Dedifferentiated amniotic fluid mesenchymal stem cell (primary cell): Measurements from ENCODE around the gene NR3C1.

Source experiments
- DNase-seq: peaks from one replicate; pipeline ENCODE4 v3.0.0-alpha.2; 2016; ENCODE audit errors: extremely low spot score

The NR3C1 gene

DNA sequence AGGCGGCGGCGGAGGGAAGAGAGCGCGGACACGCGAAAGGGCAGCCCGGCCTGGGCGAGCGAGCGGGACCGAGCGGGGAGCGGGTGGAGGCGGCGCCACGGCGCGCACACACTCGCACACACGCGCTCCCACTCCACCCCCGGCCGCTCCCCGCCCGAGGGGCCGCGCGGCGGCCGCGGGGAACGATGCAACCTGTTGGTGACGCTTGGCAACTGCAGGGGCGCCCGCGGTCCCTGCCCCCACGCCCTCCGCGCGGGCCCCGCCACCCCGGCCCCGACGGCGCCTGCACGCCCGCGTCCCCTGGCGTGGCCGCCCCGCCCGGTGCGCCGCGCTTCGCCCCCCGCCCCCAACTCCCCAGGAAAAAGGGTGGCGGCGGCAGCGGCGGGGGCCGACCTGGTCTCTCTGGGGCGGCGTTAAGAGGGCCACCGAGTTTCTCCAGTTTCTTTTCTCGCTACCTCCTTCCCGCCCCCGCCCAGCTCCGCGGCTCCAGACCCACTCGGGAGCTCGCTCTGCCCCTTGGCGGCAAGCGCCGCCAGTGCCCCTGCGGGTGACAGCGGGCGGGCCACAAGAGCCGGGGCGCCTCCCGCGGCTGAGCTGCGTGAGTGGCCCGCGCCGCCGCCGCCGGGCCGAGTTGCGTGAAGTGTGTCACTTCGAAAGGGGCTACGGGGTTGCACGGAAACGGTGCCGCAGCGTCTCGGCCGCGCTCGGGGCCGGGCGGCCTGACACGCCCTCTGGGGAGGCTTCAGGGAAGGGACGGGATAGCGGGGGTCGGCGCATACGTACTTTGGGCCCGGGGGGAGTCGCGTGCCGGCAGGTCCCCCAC, at the start of gene NR3C1:
Gene NR3C1, minus strand, starts transcription at position 94 of the 823 bp plus-strand sequence. CDS start 2,847 bp downstream, outside the sequence.
- peak; percentile 79 for DNase-seq

- peak; percentile 31 for DNase-seq
Measured at GRCh38 chr5:143449772-143450171, 46.3 kb upstream of the NR3C1 start.

DNA sequence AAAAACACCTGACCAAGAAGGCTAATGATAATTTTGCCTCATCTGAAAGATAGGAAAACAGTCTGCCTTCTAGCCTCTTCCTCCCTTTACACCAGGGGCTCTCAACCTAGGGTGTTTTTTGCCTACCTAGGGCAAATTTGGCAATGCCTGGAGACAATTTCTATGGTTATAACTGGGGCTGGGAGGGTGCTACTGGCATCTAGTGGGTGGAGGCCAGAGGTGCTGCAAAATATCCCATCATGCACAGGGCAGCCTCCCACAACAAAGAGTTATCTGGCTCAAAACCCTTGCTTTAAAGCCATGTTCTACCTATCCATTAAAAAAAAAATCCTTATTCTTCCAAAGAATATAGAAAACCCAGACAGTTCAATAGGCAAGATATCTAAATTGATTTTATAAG, 45.0 kb upstream of the NR3C1 start:
- DNase-seq: no peak

DNA sequence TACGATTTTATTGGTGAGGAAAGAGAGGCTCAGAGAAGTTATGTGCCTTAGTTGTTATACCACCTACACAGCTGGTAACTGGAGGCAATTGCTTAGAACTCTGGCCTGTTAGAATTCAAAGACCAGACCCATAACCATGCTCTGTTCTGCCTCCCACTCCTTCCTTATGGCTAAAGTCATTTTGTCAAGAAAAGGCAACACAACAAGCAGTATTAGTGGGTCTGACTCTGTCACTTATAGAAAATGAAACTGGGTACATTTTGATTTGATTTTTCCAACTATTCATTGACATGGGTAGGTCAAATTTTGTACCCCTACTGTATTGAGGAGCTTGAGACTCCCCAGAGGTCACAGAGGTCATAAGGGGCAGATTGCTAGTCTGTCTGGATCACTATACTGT, 44.5 kb upstream of the NR3C1 start:
- no peak for DNase-seq

DNA sequence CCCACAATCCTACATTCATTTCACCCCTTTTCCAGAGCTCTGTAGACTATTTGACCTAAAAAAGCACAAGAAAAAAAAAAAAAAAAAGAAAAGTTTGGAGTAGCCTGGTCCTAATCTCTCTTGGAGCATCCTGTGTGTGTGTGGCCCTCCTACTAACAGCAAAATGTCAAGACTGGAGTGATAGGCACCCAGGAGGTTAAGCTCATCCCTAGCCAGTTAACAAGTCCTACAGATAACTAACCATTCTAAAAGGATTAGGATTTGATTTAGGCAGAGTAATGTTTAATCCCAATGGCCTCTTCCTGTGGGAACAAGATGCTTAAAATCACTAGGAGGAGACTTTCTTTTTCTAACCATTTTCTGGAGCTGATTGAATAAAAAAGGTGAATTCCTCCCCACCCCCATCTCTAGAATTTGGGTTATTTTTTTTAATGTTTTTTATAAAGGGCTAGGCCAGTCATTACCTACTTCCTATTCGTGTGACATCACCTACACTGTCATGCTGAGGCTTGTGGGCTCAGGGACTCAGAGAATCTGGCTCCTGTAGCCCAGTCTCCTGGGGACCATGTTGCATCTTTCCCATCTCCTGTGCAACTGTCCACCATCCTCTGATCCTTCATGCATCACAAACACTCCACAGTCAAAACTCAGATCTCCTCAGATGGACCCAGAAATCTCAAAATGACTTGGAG, 43.2 kb upstream of the NR3C1 start:
- DNase-seq: no peak

DNA sequence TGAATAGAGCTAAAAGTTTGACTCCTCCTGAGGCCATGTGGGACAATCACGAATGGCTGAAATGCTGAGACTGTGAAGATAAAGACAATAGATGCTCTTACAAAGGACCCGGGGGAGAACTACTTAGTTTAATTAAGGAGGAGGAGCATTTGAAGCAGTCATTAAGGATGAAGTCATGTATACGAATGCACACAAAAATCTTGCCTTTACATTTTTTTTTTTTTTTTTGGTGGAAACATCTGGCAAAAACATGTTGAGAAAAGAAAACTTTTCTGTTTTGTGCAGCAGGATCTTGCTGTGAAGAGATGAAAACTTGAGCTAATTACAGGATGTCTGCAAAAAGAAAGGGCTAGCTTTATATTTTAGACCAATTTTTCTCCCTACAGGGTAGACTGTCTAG, 42.3 kb upstream of the NR3C1 start:
- DNase-seq: no peak

GRCh38 chr5:143443330-143443729, 39.8 kb upstream of the NR3C1 start:
- DNase-seq: no peak

DNA sequence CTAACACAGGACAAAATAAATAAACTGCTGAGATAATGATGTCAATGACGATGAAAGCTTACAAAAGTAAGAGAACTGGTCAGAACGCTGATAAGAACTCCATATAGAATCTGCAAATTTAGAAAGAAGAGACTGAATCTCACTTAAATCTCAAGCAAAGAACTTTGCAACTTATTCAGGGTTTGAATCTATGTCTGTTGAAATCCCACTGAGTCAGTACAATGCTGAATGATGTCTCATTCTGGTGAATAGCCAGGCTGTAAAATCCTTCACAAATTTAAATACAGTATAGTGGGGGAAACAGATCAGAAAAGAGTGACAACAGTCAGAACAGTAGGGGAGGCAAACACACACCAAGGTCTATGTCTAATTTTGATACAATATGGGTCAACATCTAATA, 38.9 kb upstream of the NR3C1 start:
- no peak for DNase-seq

GRCh38 chr5:143440448-143441115, 37.1 kb upstream of the NR3C1 start:
- DNase-seq: no peak

GRCh38 chr5:143437666-143438273, 34.3 kb upstream of the NR3C1 start:
- DNase-seq: no peak

- no peak for DNase-seq
Measured at GRCh38 chr5:143436871-143437270, 33.4 kb upstream of the NR3C1 start.

GRCh38 chr5:143435210-143435657, 31.7 kb upstream of the NR3C1 start:
- no peak for DNase-seq

- DNase-seq: no peak
Measured at GRCh38 chr5:143434261-143435209, 31.0 kb upstream of the NR3C1 start.

- no peak for DNase-seq
Measured at GRCh38 chr5:143433670-143434069, 30.2 kb upstream of the NR3C1 start.

GRCh38 chr5:143432658-143433239, 29.3 kb upstream of the NR3C1 start:
- no peak for DNase-seq

- no peak for DNase-seq
Measured at GRCh38 chr5:143431789-143432188, 28.3 kb upstream of the NR3C1 start.

- no peak for DNase-seq
Measured at GRCh38 chr5:143428738-143429420, 25.4 kb upstream of the NR3C1 start.

DNA sequence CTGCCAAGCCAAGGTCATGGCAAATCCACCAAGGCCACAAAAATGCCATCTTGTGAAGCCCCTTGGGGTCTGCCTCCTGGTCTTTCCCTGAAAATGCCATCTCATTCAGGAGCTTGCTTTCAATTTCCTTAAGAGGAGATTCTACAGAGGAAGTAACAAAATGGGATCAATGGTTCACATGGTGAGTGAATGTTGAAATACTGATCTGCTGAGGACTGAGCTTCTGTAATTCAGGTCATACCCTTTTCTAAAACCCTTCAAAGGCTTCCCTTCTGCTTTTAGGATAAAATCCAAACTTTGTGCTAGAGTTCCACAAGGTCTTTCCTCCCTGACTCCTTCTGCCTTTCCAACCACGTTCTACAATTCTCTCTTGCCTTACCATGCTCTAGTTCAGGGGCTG, 24.7 kb upstream of the NR3C1 start:
- DNase-seq: no peak

GRCh38 chr5:143427122-143427735, 23.7 kb upstream of the NR3C1 start:
- no peak for DNase-seq
